GM23338 (cell line): ENCODE results near the gene LPXN. TPM values are rescaled to one million over a fixed set of nuclear protein-coding genes. Genes with fewer than 3 reads are reported as not detected.

Source experiments
- ATAC-seq: fragments of 200-7000 bp; cut with Tn5 transposase; 3 replicates; pipeline ENCODE4 v1.9.1; 2020
- DNase-seq: peaks from one replicate; pipeline ENCODE4 v3.0.0-alpha.2; 2015; ENCODE audit warnings: low spot score
- H2AFZ ChIP-seq: fragments of 200-600 bp; sonication (generic); 2 replicates; pipeline ENCODE4 v1.8.0; 2016; ENCODE audit warnings: antibody characterized with exemption, mild to moderate bottlenecking, moderate library complexity
- H3F3A ChIP-seq: fragments of 200-600 bp; sonication (generic); replicated peaks from 2 replicates; pipeline ENCODE4 v1.8.0; 2017; ENCODE audit warnings: antibody characterized with exemption, mixed run types, low read depth
- H3K27ac ChIP-seq: fragments of 200-600 bp; sonication (generic); 2 replicates; pipeline ENCODE4 v1.6.1; 2016; ENCODE audit warnings: low read depth
- H3K27me3 ChIP-seq: fragments of 200-600 bp; sonication (generic); 2 replicates; pipeline ENCODE4 v1.8.0; 2016; ENCODE audit warnings: mild to moderate bottlenecking, mixed run types, moderate library complexity; ENCODE audit not compliant: insufficient read depth
- H3K36me3 ChIP-seq: fragments of 200-600 bp; sonication (generic); 2 replicates; pipeline ENCODE4 v1.8.0; 2016; ENCODE audit warnings: mild to moderate bottlenecking; ENCODE audit not compliant: insufficient read depth
- H3K4me1 ChIP-seq: fragments of 200-600 bp; sonication (generic); 2 replicates; pipeline ENCODE4 v1.8.0; 2016; ENCODE audit warnings: mild to moderate bottlenecking, moderate library complexity; ENCODE audit not compliant: insufficient read depth
- H3K4me2 ChIP-seq: fragments of 200-600 bp; sonication (generic); 2 replicates; pipeline ENCODE4 v1.7.1; 2017; ENCODE audit warnings: mixed run types
- H3K4me3 ChIP-seq: fragments of 200-600 bp; sonication (generic); 2 replicates; pipeline ENCODE4 v1.6.1; 2016; ENCODE audit warnings: mixed run types
- H3K79me2 ChIP-seq: fragments of 200-600 bp; sonication (generic); replicated peaks from 2 replicates; pipeline ENCODE4 v1.8.0; 2017; ENCODE audit warnings: mild to moderate bottlenecking; ENCODE audit not compliant: insufficient read depth
- H3K9me2 ChIP-seq: fragments of 200-600 bp; sonication (generic); 2 replicates; pipeline ENCODE4 v1.8.0; 2017; ENCODE audit not compliant: insufficient read depth
- H4K20me1 ChIP-seq: fragments of 200-600 bp; sonication (generic); replicated peaks from 2 replicates; pipeline ENCODE4 v1.8.0; 2017; ENCODE audit warnings: mild to moderate bottlenecking; ENCODE audit not compliant: insufficient read depth
- H3K27ac Mint-ChIP-seq: 2 replicates; pipeline ENCODE4 v1.8.0; 2020; ENCODE audit warnings: inconsistent platforms, mild to moderate bottlenecking, moderate library complexity, mixed read lengths
- H3K27me3 Mint-ChIP-seq: 3 replicates; pipeline ENCODE4 v1.8.0; 2022; ENCODE audit warnings: low read depth, mild to moderate bottlenecking, moderate library complexity, mixed read lengths, inconsistent platforms; ENCODE audit not compliant: insufficient read depth, poor library complexity
- H3K36me3 Mint-ChIP-seq: 3 replicates; pipeline ENCODE4 v1.8.0; 2021; ENCODE audit warnings: low read depth, mild to moderate bottlenecking, inconsistent platforms, moderate library complexity, mixed read lengths
- H3K4me1 Mint-ChIP-seq: 3 replicates; pipeline ENCODE4 v1.8.0; 2020; ENCODE audit warnings: mild to moderate bottlenecking, inconsistent platforms, mixed read lengths
- H3K4me3 Mint-ChIP-seq: 3 replicates; pipeline ENCODE4 v1.8.0; 2021; ENCODE audit warnings: moderate library complexity, mild to moderate bottlenecking, inconsistent platforms, mixed read lengths
- H3K9me3 Mint-ChIP-seq: 3 replicates; pipeline ENCODE4 v1.8.0; 2020; ENCODE audit warnings: moderate library complexity, mild to moderate bottlenecking, inconsistent platforms, mixed read lengths
- CREB1 ChIP-seq: fragments of 250-450 bp; sonication (Bioruptor Pico); IDR thresholded peaks from 2 replicates; pipeline ENCODE4 v1.5.0; 2020; ENCODE audit warnings: low read depth, mild to moderate bottlenecking, moderate library complexity
- JUNB ChIP-seq: IDR thresholded peaks from one replicate; pipeline ENCODE4 v1.6.1; 2016; ENCODE audit warnings: antibody characterized with exemption; ENCODE audit not compliant: unreplicated experiment
- NANOG ChIP-seq: IDR thresholded peaks from 2 replicates; pipeline ENCODE4 v1.6.1; 2016; ENCODE audit warnings: antibody characterized with exemption, borderline replicate concordance
- POLR2AphosphoS5 ChIP-seq: IDR thresholded peaks from 2 replicates; pipeline ENCODE4 v1.6.1; 2016; ENCODE audit warnings: antibody characterized with exemption, low read depth
- STAT1 ChIP-seq: IDR thresholded peaks from one replicate; pipeline ENCODE4 v1.6.1; 2016; ENCODE audit warnings: antibody characterized with exemption; ENCODE audit not compliant: unreplicated experiment
- ZNF114 ChIP-seq: fragments of 250-450 bp; sonication (Bioruptor Pico); IDR thresholded peaks from 2 replicates; pipeline ENCODE4 v1.5.0; 2020; ENCODE audit warnings: mild to moderate bottlenecking, moderate library complexity
- ZNF331 ChIP-seq: fragments of 250-450 bp; sonication (Bioruptor Pico); IDR thresholded peaks from 2 replicates; pipeline ENCODE4 v1.5.0; 2020; ENCODE audit warnings: low read depth, mild to moderate bottlenecking, moderate library complexity
- polyA plus RNA-seq: library from polyadenylated mRNA; unstranded; fragments of >200 nt; fragmentation: Nextera tagmentation; extraction: Ambion mirVana; gene quantifications from 2 replicates; pipeline ENCODE4 v1.2.1, GENCODE V29; 2016
- total RNA-seq: library from RNA; depleted of rRNA; stranded (reverse); fragments of >200 nt; shearing (Covaris generic); gene quantifications from 2 replicates; pipeline ENCODE4 v1.2.3, GENCODE V29; 2014
- TF ChIP-seq, protein P1 (sequence below): fragments of 250-450 bp; sonication (Bioruptor Pico); IDR thresholded peaks from 2 replicates; pipeline ENCODE4 v1.5.0; 2020; ENCODE audit warnings: mild to moderate bottlenecking, moderate library complexity

LPXN gene
- total and polyA plus RNA-seq, 2 experiments from 2014 or later: 0.56 to 1.3 TPM

DNA sequence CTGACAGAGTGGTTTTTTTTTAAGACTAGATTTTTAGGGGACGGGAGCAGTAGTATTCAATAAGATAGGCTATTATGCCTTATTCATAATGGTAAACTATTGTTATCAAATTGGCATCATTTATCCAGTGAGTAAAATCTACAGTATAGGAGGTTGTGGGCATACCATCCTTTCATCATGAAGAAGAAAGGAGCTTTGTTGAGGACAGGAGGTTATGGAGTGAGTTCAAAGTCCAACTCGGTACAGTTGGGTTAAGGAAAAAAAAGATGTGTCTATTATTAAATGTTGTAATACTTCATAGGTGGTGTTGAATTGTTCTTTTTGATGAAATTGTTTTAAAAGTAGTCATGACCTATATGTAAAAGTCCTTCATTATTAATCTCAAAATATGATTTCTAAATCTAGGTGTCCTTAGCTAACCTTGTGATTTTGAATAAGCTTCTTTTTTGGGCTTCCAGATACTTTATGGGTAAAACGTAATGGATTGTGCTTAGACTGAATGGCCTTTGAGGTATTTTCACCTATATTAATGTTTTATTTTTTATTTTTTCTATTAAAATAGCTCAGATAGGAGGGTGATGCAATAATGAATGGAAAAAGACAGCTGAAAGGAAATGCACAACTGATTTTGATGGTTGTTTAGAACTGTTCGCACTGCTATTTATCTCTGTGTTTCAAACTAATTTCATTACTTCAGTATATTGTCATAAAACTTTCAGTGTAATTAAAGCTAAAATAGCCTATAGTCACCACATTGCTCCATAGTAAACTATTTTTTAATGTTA, 31.5 kb upstream of the LPXN start (continued):
- TF ChIP-seq, protein P1, sequence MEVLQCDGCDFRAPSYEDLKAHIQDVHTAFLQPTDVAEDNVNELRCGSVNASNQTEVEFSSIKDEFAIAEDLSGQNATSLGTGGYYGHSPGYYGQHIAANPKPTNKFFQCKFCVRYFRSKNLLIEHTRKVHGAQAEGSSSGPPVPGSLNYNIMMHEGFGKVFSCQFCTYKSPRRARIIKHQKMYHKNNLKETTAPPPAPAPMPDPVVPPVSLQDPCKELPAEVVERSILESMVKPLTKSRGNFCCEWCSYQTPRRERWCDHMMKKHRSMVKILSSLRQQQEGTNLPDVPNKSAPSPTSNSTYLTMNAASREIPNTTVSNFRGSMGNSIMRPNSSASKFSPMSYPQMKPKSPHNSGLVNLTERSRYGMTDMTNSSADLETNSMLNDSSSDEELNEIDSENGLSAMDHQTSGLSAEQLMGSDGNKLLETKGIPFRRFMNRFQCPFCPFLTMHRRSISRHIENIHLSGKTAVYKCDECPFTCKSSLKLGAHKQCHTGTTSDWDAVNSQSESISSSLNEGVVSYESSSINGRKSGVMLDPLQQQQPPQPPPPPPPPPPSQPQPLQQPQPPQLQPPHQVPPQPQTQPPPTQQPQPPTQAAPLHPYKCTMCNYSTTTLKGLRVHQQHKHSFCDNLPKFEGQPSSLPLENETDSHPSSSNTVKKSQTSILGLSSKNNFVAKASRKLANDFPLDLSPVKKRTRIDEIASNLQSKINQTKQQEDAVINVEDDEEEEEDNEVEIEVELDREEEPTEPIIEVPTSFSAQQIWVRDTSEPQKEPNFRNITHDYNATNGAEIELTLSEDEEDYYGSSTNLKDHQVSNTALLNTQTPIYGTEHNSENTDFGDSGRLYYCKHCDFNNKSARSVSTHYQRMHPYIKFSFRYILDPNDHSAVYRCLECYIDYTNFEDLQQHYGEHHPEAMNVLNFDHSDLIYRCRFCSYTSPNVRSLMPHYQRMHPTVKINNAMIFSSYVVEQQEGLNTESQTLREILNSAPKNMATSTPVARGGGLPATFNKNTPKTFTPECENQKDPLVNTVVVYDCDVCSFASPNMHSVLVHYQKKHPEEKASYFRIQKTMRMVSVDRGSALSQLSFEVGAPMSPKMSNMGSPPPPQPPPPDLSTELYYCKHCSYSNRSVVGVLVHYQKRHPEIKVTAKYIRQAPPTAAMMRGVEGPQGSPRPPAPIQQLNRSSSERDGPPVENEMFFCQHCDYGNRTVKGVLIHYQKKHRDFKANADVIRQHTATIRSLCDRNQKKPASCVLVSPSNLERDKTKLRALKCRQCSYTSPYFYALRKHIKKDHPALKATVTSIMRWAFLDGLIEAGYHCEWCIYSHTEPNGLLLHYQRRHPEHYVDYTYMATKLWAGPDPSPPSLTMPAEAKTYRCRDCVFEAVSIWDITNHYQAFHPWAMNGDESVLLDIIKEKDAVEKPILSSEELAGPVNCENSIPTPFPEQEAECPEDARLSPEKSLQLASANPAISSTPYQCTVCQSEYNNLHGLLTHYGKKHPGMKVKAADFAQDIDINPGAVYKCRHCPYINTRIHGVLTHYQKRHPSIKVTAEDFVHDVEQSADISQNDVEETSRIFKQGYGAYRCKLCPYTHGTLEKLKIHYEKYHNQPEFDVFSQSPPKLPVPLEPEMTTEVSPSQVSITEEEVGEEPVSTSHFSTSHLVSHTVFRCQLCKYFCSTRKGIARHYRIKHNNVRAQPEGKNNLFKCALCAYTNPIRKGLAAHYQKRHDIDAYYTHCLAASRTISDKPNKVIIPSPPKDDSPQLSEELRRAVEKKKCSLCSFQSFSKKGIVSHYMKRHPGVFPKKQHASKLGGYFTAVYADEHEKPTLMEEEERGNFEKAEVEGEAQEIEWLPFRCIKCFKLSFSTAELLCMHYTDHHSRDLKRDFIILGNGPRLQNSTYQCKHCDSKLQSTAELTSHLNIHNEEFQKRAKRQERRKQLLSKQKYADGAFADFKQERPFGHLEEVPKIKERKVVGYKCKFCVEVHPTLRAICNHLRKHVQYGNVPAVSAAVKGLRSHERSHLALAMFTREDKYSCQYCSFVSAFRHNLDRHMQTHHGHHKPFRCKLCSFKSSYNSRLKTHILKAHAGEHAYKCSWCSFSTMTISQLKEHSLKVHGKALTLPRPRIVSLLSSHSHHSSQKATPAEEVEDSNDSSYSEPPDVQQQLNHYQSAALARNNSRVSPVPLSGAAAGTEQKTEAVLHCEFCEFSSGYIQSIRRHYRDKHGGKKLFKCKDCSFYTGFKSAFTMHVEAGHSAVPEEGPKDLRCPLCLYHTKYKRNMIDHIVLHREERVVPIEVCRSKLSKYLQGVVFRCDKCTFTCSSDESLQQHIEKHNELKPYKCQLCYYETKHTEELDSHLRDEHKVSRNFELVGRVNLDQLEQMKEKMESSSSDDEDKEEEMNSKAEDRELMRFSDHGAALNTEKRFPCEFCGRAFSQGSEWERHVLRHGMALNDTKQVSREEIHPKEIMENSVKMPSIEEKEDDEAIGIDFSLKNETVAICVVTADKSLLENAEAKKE (CRISPR knock-in tag): no peak
- TF ChIP-seq STAT1: no peak
- no peak for TF ChIP-seq NANOG
- no peak for TF ChIP-seq CREB1 (CRISPR knock-in tag)
- TF ChIP-seq ZNF331 (CRISPR knock-in tag): no peak
- no peak for TF ChIP-seq JUNB
- no peak for TF ChIP-seq POLR2AphosphoS5
- TF ChIP-seq ZNF114 (CRISPR knock-in tag): no peak

- Histone ChIP-seq H3K27me3 (no peaks in the 10 kb centered on the region), H3K79me2 (peaks cover 100% of the 10 kb centered on the region), H3K4me2 (peak overlapping the region; percentile 29; the same call in 1 of the 2 replicates), H2AFZ (no peak overlapping the region), H4K20me1 (peaks cover 24% of the 10 kb centered on the region), H3K27ac (no peak overlapping the region), H3K4me3 (no peak overlapping the region), H3K36me3 (no peaks in the 10 kb centered on the region), H3K9me2 (no peaks in the 10 kb centered on the region), H3F3A (no peaks in the 10 kb centered on the region), H3K4me1 (peaks cover 28% of the 10 kb centered on the region)
- TF ChIP-seq POLR2AphosphoS5 (no peak), NANOG (no peak), ZNF331 (CRISPR knock-in tag) (no peak), STAT1 (no peak)
- TF ChIP-seq, protein P1 (CRISPR knock-in tag): peak; percentile 26; the same call in 1 of the 2 replicates
- Mint-ChIP-seq H3K4me1 (peaks cover 59% of the 10 kb centered on the region), H3K4me3 (peak overlapping the region; percentile 29; the same call in 1 of the 3 replicates), H3K9me3 (no peaks in the 10 kb centered on the region), H3K27ac (peak overlapping the region; percentile 66), H3K27me3 (no peaks in the 10 kb centered on the region), H3K36me3 (peaks cover 7% of the 10 kb centered on the region; the same call in 2 of the 3 replicates)
- DNase-seq (no peak), ATAC-seq (peak; percentile 54; the same call in 2 of the 3 replicates)
These were observed 24.9 kb upstream of the LPXN start for GRCh38 chr11:58600510-58600909.
